Umbilical cord (tissue), 2 donors: ENCODE results near the gene CPED1. TPM values are rescaled to one million over a fixed set of nuclear protein-coding genes. Genes with fewer than 3 reads are reported as not detected.
"Not testable (repeated sequence)": the region's sequence is repeated elsewhere in the genome, so short reads cannot be mapped to it uniquely, and the experiment has no call there.

Experiments used
- DNase-seq: peaks from one replicate; pipeline ENCODE4 v3.0.0-alpha.2; 2015; ENCODE audit warnings: low spot score
- total RNA-seq: library from RNA; depleted of rRNA; stranded (reverse); fragments of >200 nt; gene quantifications from one replicate; pipeline ENCODE4 v1.2.3, GENCODE V29; 2014; ENCODE audit warnings: low replicate concordance; ENCODE audit not compliant: insufficient read depth

The CPED1 gene
- total RNA-seq, 1 donor from 2014 or later = 64.8 TPM

- peak; percentile 58 for DNase-seq
Observed at GRCh38 chr7:121069346-121070100, 81.0 kb downstream of the CPED1 start.

- DNase-seq = no peak
Observed at GRCh38 chr7:121071132-121071531, 82.6 kb downstream of the CPED1 start.

GRCh38 chr7:121071662-121072061, 83.2 kb downstream of the CPED1 start:
- no peak for DNase-seq

GRCh38 chr7:121072826-121073225, 84.3 kb downstream of the CPED1 start:
- DNase-seq = no peak

- no peak for DNase-seq
Observed at GRCh38 chr7:121073463-121074099, 85.1 kb downstream of the CPED1 start.

GRCh38 chr7:121075424-121075841, 86.9 kb downstream of the CPED1 start:
- DNase-seq = not testable (repeated sequence)

GRCh38 chr7:121075952-121076349, 87.4 kb downstream of the CPED1 start:
- no peak for DNase-seq

- peak; percentile 44 for DNase-seq
Observed at GRCh38 chr7:121076350-121077164, 88.0 kb downstream of the CPED1 start.

- no peak for DNase-seq
Observed at GRCh38 chr7:121077165-121077630, 88.7 kb downstream of the CPED1 start.

GRCh38 chr7:121078701-121079227, 90.3 kb downstream of the CPED1 start:
- DNase-seq = no peak

- no peak for DNase-seq
Observed at GRCh38 chr7:121079425-121080169, 91.1 kb downstream of the CPED1 start.

- DNase-seq = no peak
Observed at GRCh38 chr7:121080257-121080912, 91.9 kb downstream of the CPED1 start.

- no peak for DNase-seq
Observed at GRCh38 chr7:121080913-121081326, 92.4 kb downstream of the CPED1 start.

- peak; percentile 82 for DNase-seq
Observed at GRCh38 chr7:121081327-121081936, 92.9 kb downstream of the CPED1 start.

- DNase-seq = no peak
Observed at GRCh38 chr7:121082400-121083101, 94.0 kb downstream of the CPED1 start.

- peak; percentile 72 for DNase-seq
Observed at GRCh38 chr7:121083138-121083789, 94.8 kb downstream of the CPED1 start.

- no peak for DNase-seq
Observed at GRCh38 chr7:121083790-121084251, 95.3 kb downstream of the CPED1 start.

- no peak for DNase-seq
Observed at GRCh38 chr7:121084256-121084655, 95.7 kb downstream of the CPED1 start.
